ENCODE data around the gene MYG1. TPM values are rescaled to one million over a fixed set of nuclear protein-coding genes. Genes with fewer than 3 reads are reported as not detected.

The MYG1 gene
- 10 to 100 TPM; 26.9 to 28.3 TPM for total RNA-seq

- Histone ChIP-seq H3K9me3 (no peaks in the 10 kb centered on the region), H3K36me3 (peaks cover 13% of the 10 kb centered on the region), H3K27ac (peak within 1 kb of the TSS; percentile 71 to 74), H3K27me3 (no peaks in the 10 kb centered on the region), H3K4me3 (peak within 1 kb of the TSS; percentile 74 to 81), H3K4me1 (peaks cover 0 to 52% of the 10 kb centered on the region in 2 donors)
- TF ChIP-seq, protein P1, sequence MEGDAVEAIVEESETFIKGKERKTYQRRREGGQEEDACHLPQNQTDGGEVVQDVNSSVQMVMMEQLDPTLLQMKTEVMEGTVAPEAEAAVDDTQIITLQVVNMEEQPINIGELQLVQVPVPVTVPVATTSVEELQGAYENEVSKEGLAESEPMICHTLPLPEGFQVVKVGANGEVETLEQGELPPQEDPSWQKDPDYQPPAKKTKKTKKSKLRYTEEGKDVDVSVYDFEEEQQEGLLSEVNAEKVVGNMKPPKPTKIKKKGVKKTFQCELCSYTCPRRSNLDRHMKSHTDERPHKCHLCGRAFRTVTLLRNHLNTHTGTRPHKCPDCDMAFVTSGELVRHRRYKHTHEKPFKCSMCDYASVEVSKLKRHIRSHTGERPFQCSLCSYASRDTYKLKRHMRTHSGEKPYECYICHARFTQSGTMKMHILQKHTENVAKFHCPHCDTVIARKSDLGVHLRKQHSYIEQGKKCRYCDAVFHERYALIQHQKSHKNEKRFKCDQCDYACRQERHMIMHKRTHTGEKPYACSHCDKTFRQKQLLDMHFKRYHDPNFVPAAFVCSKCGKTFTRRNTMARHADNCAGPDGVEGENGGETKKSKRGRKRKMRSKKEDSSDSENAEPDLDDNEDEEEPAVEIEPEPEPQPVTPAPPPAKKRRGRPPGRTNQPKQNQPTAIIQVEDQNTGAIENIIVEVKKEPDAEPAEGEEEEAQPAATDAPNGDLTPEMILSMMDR (IDR thresholded peaks at IDR 0.05), result peak in 1 of 2 donors; percentile 50
- DNase-seq (ENCODE audit: low spot score), result peak; percentile 85
These were observed at the start of gene MYG1 for GRCh38 chr12:53299454-53300180. TSS of gene MYG1 (plus strand) at chr12:53299695. CDS start at chr12:53299738, 43 bp downstream.

DNA sequence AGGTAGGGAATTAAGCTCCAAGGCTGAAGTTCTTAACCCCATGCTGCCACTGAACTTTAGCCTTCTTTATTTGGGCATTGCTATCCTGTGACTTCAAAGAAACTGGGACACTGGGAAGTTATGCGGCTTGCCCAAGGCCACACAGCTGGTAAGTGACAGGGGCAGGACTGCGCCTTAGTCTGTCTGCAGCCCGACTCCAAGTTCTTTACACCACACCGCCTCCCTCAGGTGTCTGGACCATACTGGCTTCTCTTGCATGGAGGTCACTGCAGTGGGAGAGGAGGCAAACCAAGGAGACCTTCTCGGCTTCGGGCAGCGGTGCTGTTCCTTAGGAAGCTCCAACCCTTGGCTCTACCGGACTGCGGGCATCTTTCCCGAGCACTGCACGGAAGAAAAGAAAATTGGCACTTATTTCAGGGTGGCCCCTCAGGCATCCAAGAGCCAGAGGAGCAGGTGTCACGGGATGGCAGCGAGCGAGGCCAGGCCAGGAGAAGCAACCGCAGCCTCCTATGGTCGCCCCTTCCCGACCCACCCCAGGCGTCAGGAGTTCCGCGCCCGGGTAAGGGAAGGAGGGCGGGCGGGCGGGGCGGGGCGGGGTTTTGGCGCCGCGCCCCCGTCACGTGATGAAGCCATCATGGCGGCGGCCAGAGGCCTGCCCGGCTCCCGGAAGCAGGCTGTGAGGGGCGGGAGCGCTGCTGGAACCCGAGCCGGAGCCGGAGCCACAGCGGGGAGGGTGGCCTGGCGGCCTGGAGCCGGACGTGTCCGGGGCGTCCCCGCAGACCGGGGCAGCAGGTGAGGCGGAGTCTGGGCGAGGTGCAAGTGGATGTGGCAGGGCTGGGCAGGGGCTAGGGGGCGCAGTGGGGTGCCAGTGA is 47.8 kb upstream of the MYG1 start:
- peak overlapping the region; percentile 86 to 89 for H3K27ac ChIP-seq
- H3K4me1 ChIP-seq, result peaks cover 0 to 30% of the 10 kb centered on the region in 2 donors
- TF ChIP-seq, protein P1 (IDR thresholded peaks at IDR 0.05), result peak; percentile 17 to 62
- peaks cover 5% of the 10 kb centered on the region for H3K36me3 ChIP-seq
- H3K4me3 ChIP-seq, result peak overlapping the region; percentile 82 to 94
- peak; percentile 78 for DNase-seq (ENCODE audit: low spot score)
- no peaks in the 10 kb centered on the region for H3K27me3 ChIP-seq
- H3K9me3 ChIP-seq, result no peaks in the 10 kb centered on the region

- peaks cover 0 to 30% of the 10 kb centered on the region in 2 donors for H3K4me1 ChIP-seq
- H3K27ac ChIP-seq, result peak overlapping the region; percentile 86 to 89
- no peak for DNase-seq (ENCODE audit: low spot score)
- no peaks in the 10 kb centered on the region for H3K27me3 ChIP-seq
- peak overlapping the region; percentile 82 to 94 for H3K4me3 ChIP-seq
- TF ChIP-seq, protein P1 (IDR thresholded peaks at IDR 0.05), result no peak
- H3K9me3 ChIP-seq, result no peaks in the 10 kb centered on the region
- H3K36me3 ChIP-seq, result peaks cover 5% of the 10 kb centered on the region
These were observed 47.1 kb upstream of the MYG1 start for GRCh38 chr12:53252349-53252916.

GRCh38 chr12:53253298-53253697 is 46.2 kb upstream of the MYG1 start:
- DNase-seq (ENCODE audit: low spot score), result no peak
- Histone ChIP-seq H3K27ac (no peak overlapping the region), H3K4me3 (no peak overlapping the region), H3K9me3 (no peaks in the 10 kb centered on the region), H3K36me3 (peaks cover 5% of the 10 kb centered on the region), H3K27me3 (no peaks in the 10 kb centered on the region), H3K4me1 (peaks cover 0 to 30% of the 10 kb centered on the region in 2 donors)
- TF ChIP-seq, protein P1 (IDR thresholded peaks at IDR 0.05), result no peak

GRCh38 chr12:53254816-53255545 is 44.5 kb upstream of the MYG1 start:
- DNase-seq (ENCODE audit: low spot score), result no peak
- Histone ChIP-seq H3K27me3 (no peaks in the 10 kb centered on the region), H3K36me3 (peaks cover 5% of the 10 kb centered on the region), H3K4me1 (peaks cover 0 to 30% of the 10 kb centered on the region in 2 donors), H3K4me3 (no peak overlapping the region), H3K9me3 (no peaks in the 10 kb centered on the region), H3K27ac (no peak overlapping the region)
- TF ChIP-seq, protein P1 (IDR thresholded peaks at IDR 0.05), result no peak

Data from right atrium auricular region (tissue), 2 donors.